IPS-15b (cell line): ENCODE results near the gene ENHO.

ENCODE experiments used
- H3K27me3 ChIP-seq: one replicate; pipeline ENCODE4 v1.6.1; 2013; ENCODE audit warnings: low read length; ENCODE audit not compliant: control insufficient read depth, insufficient read depth
- H3K36me3 ChIP-seq: one replicate; pipeline ENCODE4 v1.6.1; 2013; ENCODE audit warnings: low read length; ENCODE audit not compliant: control insufficient read depth, insufficient read depth
- H3K4me1 ChIP-seq: one replicate; pipeline ENCODE4 v1.6.1; 2013; ENCODE audit warnings: mild to moderate bottlenecking, low read length; ENCODE audit not compliant: control insufficient read depth, insufficient read depth
- H3K4me3 ChIP-seq: one replicate; pipeline ENCODE4 v1.5.1; 2013; ENCODE audit warnings: low read depth, low read length
- H3K9ac ChIP-seq: one replicate; pipeline ENCODE4 v1.6.1; 2013; ENCODE audit warnings: low read depth, mild to moderate bottlenecking, low read length
- H3K9me3 ChIP-seq: one replicate; pipeline ENCODE4 v1.6.1; 2013; ENCODE audit warnings: mild to moderate bottlenecking, low read length; ENCODE audit not compliant: control insufficient read depth, insufficient read depth

The ENHO gene

GRCh38 chr9:34510497-34511468 is 12.0 kb downstream of the ENHO start:
- Histone ChIP-seq H3K9me3 (no peaks in the 10 kb centered on the region), H3K4me1 (peaks cover 35% of the 10 kb centered on the region), H3K9ac (no peak overlapping the region), H3K36me3 (no peaks in the 10 kb centered on the region), H3K27me3 (no peaks in the 10 kb centered on the region), H3K4me3 (no peak overlapping the region)

- Histone ChIP-seq H3K9ac (no peak overlapping the region), H3K4me3 (no peak overlapping the region), H3K4me1 (peaks cover 31% of the 10 kb centered on the region), H3K9me3 (no peaks in the 10 kb centered on the region), H3K27me3 (no peaks in the 10 kb centered on the region), H3K36me3 (no peaks in the 10 kb centered on the region)
Measured at GRCh38 chr9:34508951-34509350, 13.8 kb downstream of the ENHO start.

- H3K27me3 ChIP-seq = no peaks in the 10 kb centered on the region
- H3K4me3 ChIP-seq = no peak overlapping the region
- no peaks in the 10 kb centered on the region for H3K36me3 ChIP-seq
- H3K4me1 ChIP-seq = peaks cover 28% of the 10 kb centered on the region
- no peak overlapping the region for H3K9ac ChIP-seq
- no peaks in the 10 kb centered on the region for H3K9me3 ChIP-seq
Measured at GRCh38 chr9:34508463-34508862, 14.3 kb downstream of the ENHO start.

- H3K4me3 ChIP-seq = no peak overlapping the region
- no peaks in the 10 kb centered on the region for H3K27me3 ChIP-seq
- H3K9me3 ChIP-seq = no peaks in the 10 kb centered on the region
- H3K4me1 ChIP-seq = peaks cover 23% of the 10 kb centered on the region
- no peak overlapping the region for H3K9ac ChIP-seq
- no peaks in the 10 kb centered on the region for H3K36me3 ChIP-seq
Measured at GRCh38 chr9:34507966-34508365, 14.8 kb downstream of the ENHO start.

GRCh38 chr9:34507556-34507955 is 15.2 kb downstream of the ENHO start:
- Histone ChIP-seq H3K9ac (no peak overlapping the region), H3K4me3 (no peak overlapping the region), H3K4me1 (peaks cover 19% of the 10 kb centered on the region), H3K9me3 (no peaks in the 10 kb centered on the region), H3K27me3 (no peaks in the 10 kb centered on the region), H3K36me3 (no peaks in the 10 kb centered on the region)

GRCh38 chr9:34506623-34507022 is 16.2 kb downstream of the ENHO start:
- Histone ChIP-seq H3K4me1 (peaks cover 10% of the 10 kb centered on the region), H3K4me3 (no peak overlapping the region), H3K9me3 (no peaks in the 10 kb centered on the region), H3K36me3 (no peaks in the 10 kb centered on the region), H3K9ac (no peak overlapping the region), H3K27me3 (no peaks in the 10 kb centered on the region)

GRCh38 chr9:34505370-34506120 is 17.2 kb downstream of the ENHO start:
- no peaks in the 10 kb centered on the region for H3K27me3 ChIP-seq
- H3K4me1 ChIP-seq = peaks cover 2% of the 10 kb centered on the region
- no peaks in the 10 kb centered on the region for H3K9me3 ChIP-seq
- no peak overlapping the region for H3K9ac ChIP-seq
- no peak overlapping the region for H3K4me3 ChIP-seq
- no peaks in the 10 kb centered on the region for H3K36me3 ChIP-seq

GRCh38 chr9:34503406-34503805 is 19.4 kb downstream of the ENHO start:
- Histone ChIP-seq H3K9me3 (no peaks in the 10 kb centered on the region), H3K9ac (no peak overlapping the region), H3K27me3 (no peaks in the 10 kb centered on the region), H3K36me3 (no peaks in the 10 kb centered on the region), H3K4me1 (no peaks in the 10 kb centered on the region), H3K4me3 (no peak overlapping the region)

GRCh38 chr9:34502891-34503290 is 19.9 kb downstream of the ENHO start:
- no peak overlapping the region for H3K4me3 ChIP-seq

GRCh38 chr9:34502471-34502870 is 20.3 kb downstream of the ENHO start:
- no peak overlapping the region for H3K9ac ChIP-seq
- no peaks in the 10 kb centered on the region for H3K9me3 ChIP-seq
- no peak overlapping the region for H3K4me3 ChIP-seq
- H3K4me1 ChIP-seq = no peaks in the 10 kb centered on the region
- no peaks in the 10 kb centered on the region for H3K27me3 ChIP-seq
- H3K36me3 ChIP-seq = no peaks in the 10 kb centered on the region

More at GRCh38 chr9:34502891-34503290, 19.9 kb downstream of the ENHO start:
- Histone ChIP-seq H3K9ac (no peak overlapping the region), H3K9me3 (no peaks in the 10 kb centered on the region), H3K36me3 (no peaks in the 10 kb centered on the region), H3K27me3 (no peaks in the 10 kb centered on the region), H3K4me1 (no peaks in the 10 kb centered on the region)

GRCh38 chr9:34501889-34502425 is 20.8 kb downstream of the ENHO start:
- no peaks in the 10 kb centered on the region for H3K36me3 ChIP-seq
- H3K4me3 ChIP-seq = no peak overlapping the region
- H3K4me1 ChIP-seq = no peaks in the 10 kb centered on the region
- H3K9ac ChIP-seq = no peak overlapping the region
- H3K27me3 ChIP-seq = no peaks in the 10 kb centered on the region
- H3K9me3 ChIP-seq = no peaks in the 10 kb centered on the region
